H1 (cell line): ENCODE results near the gene HOXA13. TPM values are rescaled to one million over a fixed set of nuclear protein-coding genes. Genes with fewer than 3 reads are reported as not detected.

Experiments
- CHD1 ChIP-seq: IDR thresholded peaks from 2 replicates; pipeline ENCODE4 v1.6.1; 2012; ENCODE audit warnings: low read depth, low read length, improper control_type of control experiment
- KDM4A ChIP-seq: IDR thresholded peaks from one replicate; pipeline ENCODE4 v1.7.1; 2012; ENCODE audit warnings: low read depth, mild to moderate bottlenecking, moderate library complexity, low read length, inconsistent platforms; ENCODE audit not compliant: severe bottlenecking
- RXRA ChIP-seq: IDR thresholded peaks from 2 replicates; pipeline ENCODE4 v1.6.1; 2011; ENCODE audit warnings: low read depth, mild to moderate bottlenecking, low read length, moderate library complexity; ENCODE audit not compliant: insufficient read depth
- TBP ChIP-seq: IDR thresholded peaks from 2 replicates; pipeline ENCODE4 v1.6.1; 2011; ENCODE audit warnings: low read depth, low read length, improper control_type of control experiment
- polyA plus RNA-seq, 7 experiments: library from polyadenylated mRNA; depleted of rRNA in 3 of 7; stranded (reverse) in 5 of 7; unstranded in 2 of 7; fragments of >200 nt in 5 of 7; fragments of 200-250 nt in 2 of 7; gene quantifications; 1 replicate in 5 of 7; 2 replicates in 1 of 7; 4 replicates in 1 of 7; pipeline versions ENCODE4 v1.2.1 to v1.2.3, GENCODE V29; 2011 to 2013; ENCODE audit warnings: missing spikeins in 2 of 7, mixed read lengths in 2 of 7
- total RNA-seq: library from RNA; stranded (reverse); fragmentation: NEBNext Ultra II Directional; extraction: Animal tissue kit (Norgen Biotek cat#: 25700); gene quantifications from 2 replicates; pipeline ENCODE4 v1.2.1, GENCODE V29; 2021
- TF ChIP-seq, protein P1 (sequence below), 3 experiments: IDR thresholded peaks; 1 replicate in 2 of 3; 2 replicates in 1 of 3; pipeline versions ENCODE4 v1.5.1 to v1.6.1; 2011; ENCODE audit warnings: low read length in 3 of 3, mild to moderate bottlenecking in 3 of 3, inconsistent platforms in 2 of 3, low read depth in 1 of 3, moderate library complexity in 1 of 3; ENCODE audit not compliant: insufficient read depth in 1 of 3; ENCODE audit errors: control extremely low read depth in 1 of 3

Gene HOXA13
- total and polyA plus RNA-seq, 2 of the 8 experiments (the other 6 are each of a cell fraction or from before 2014, with no cell fraction given): not detected

DNA sequence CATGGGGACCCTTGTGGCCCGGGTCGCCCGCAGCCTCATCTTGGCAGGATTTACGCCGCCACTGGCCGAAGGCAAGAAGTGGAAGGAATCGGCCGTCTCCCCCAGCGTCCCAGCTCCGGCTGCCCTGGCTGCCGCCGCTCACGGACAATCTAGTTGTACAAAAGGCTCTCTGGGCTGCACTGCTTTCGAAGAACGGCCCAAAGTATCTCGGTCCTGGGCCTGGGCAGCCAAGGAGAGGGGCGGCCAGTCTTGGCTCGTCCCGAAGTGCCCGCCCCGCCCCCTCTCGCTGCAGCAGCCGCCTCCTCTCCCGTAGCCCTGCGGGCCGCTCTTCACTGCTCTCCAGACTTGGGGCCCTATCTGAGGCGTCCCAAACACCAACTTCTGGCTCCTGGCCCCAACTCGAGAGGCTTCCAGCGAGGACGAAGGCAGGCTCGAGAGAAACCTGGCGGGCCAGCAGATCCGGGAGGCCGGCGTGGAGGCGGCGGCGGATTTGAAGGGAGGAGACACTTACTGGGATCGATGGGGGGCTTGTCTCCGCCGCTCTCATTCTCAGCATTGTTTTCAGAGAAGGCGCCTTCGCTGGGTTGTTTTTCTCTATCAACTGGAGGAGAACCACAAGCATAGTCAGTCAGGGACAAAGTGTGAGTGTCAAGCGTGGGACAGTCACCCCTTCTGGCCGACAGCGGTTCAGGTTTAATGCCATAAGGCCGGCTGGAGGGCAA is 35.4 kb downstream of the HOXA13 start (continued):
- TF ChIP-seq, protein P1, sequence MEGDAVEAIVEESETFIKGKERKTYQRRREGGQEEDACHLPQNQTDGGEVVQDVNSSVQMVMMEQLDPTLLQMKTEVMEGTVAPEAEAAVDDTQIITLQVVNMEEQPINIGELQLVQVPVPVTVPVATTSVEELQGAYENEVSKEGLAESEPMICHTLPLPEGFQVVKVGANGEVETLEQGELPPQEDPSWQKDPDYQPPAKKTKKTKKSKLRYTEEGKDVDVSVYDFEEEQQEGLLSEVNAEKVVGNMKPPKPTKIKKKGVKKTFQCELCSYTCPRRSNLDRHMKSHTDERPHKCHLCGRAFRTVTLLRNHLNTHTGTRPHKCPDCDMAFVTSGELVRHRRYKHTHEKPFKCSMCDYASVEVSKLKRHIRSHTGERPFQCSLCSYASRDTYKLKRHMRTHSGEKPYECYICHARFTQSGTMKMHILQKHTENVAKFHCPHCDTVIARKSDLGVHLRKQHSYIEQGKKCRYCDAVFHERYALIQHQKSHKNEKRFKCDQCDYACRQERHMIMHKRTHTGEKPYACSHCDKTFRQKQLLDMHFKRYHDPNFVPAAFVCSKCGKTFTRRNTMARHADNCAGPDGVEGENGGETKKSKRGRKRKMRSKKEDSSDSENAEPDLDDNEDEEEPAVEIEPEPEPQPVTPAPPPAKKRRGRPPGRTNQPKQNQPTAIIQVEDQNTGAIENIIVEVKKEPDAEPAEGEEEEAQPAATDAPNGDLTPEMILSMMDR (IDR thresholded peaks at IDR 0.05; ENCODE audit: control extremely low read depth in 1 of 3, insufficient read depth in 1 of 3, low read depth in 1 of 3, low read length in 3 of 3): peak; percentile 25 to 47 (median 39); a peak in 3 of 4 replicates
- TF ChIP-seq KDM4A (no peak), TBP (no peak), RXRA (no peak), CHD1 (no peak)
- TF ChIP-seq, all 59 proteins: peak for 5
